ENCODE measurements around the gene KCNN2.

- TF ChIP-seq JUN (IDR thresholded peaks at IDR 0.05; ENCODE audit: low read depth, low read length) (no peak), KDM1A (IDR thresholded peaks at IDR 0.05; ENCODE audit: borderline replicate concordance, low read length) (no peak), CHD1 (IDR thresholded peaks at IDR 0.05; ENCODE audit: low read depth, low read length) (no peak), CTCF (IDR thresholded peaks at IDR 0.05; ENCODE audit: control extremely low read depth in 1 of 3, insufficient read depth in 1 of 3, low read depth in 1 of 3, low read length in 3 of 3) (no peak), EZH2 (IDR thresholded peaks at IDR 0.05; ENCODE audit: low read depth, low read length, severe bottlenecking) (no peak), POLR2A (IDR thresholded peaks at IDR 0.05; ENCODE audit: control extremely low read depth in 1 of 2, low read depth in 2 of 2, low read length in 2 of 2) (no peak), ASH2L (IDR thresholded peaks at IDR 0.05; ENCODE audit: low read length) (no peak), ATF2 (IDR thresholded peaks at IDR 0.05; ENCODE audit: low read length) (no peak), POLR2AphosphoS5 (IDR thresholded peaks at IDR 0.05; ENCODE audit: low read depth, low read length) (no peak), SIN3A (conservative IDR thresholded peaks at IDR 0.05 in 1 of 2, IDR thresholded peaks at IDR 0.05 in 1 of 2; ENCODE audit: low read depth in 1 of 2, low read length in 2 of 2) (no peak), EP300 (IDR thresholded peaks at IDR 0.05; ENCODE audit: borderline replicate concordance in 1 of 2, low read depth in 2 of 2, low read length in 2 of 2) (no peak)
Observed at GRCh38 chr5:114477816-114478334, 116.0 kb downstream of the KCNN2 start.
